Activated CD4-positive, alpha-beta T cell treated with anti-CD3 and anti-CD28 coated beads, Interleukin-2, amount 50 U/mL, for 48 hours (primary cell): ENCODE measurements around the gene ZNF766.
A peak's percentile ranks its signal among the peaks of the same experiment; 100 is the strongest.
"Not testable (repeated sequence)": the region's sequence is repeated elsewhere in the genome, so short reads cannot be mapped to it uniquely, and the experiment has no call there.

Experiments used
- DNase-seq, 2 experiments: peaks; one replicate each; pipeline ENCODE4 v3.0.0-alpha.2; 2020

Gene ZNF766

DNA sequence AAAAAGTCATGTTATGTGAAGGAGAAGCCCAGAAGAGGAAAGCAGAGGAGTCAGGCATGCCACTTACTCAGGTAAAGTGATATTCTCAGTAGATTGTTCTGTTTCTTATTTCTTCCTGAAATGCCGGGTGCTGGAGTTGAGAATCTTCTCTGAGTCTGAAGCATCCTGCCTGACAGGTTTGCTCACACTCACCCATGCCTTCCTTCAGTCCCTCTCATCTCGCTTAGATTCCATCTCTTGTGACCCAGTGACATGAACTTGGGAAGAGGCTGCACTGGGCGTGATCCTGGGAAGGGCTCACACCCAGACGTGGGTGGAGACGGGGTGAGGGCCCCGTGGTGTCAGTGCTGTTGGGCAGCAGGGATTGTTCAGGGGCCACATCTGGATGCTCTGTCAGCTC is 8.1 kb downstream of the ZNF766 start:
- no peak for DNase-seq

DNA sequence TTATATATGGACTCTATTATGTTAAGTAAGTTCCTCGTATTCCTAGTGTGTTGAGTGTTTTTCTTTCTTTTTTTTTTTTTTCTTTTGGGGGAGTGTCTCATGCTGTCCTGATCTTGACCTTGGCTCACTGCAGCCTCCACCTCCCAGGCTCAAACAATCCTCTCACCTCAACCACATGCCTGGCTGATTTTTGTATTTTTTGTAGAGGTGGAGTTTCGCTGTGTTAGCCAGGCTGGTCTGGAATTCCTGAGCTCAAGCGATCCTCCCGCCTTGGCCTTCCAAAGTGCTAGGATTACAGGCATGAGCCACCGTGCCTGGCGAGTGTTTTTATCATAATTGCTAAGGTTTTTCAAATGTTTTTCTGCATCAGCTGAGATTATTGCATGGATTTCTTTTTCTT is 16.9 kb downstream of the ZNF766 start:
- DNase-seq = no peak

DNA sequence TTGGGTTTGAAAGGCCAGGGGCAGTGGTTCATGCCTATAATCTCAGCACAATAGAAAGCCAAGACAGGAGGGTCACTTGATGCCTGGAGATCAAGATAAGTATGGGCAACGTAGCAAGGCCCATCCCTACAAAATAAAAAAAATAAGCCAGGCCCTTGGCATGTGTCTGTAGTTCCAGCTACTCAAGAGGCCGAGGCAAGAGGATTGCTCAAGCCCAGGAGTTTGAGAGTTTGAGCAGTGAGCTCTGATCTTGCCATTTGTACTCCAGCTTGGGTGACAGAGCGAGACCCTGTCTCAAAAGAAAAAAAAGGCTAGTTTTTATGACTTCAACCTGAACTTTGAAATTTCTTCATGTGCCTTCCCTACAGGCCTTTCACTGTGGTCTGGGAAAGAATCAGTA is 22.4 kb downstream of the ZNF766 start:
- no peak for DNase-seq

DNA sequence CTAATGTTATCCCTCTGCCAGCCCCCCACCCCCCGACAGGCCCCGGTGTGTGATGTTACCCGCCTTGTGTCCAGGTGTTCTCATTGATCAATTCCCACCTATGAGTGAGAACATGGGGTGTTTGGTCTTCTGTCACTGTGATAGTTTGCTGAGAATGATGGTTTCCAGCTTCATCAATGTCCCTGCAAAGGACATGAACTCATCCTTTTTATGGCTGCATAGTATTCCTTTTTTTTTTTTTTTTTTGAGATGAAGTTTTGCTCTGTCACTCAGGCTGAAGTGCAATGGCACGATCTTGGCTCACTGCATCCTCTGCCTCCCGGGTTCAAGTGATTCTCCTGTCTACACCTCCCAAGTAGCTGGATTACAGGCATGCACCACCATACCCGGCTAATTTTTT is 23.6 kb downstream of the ZNF766 start:
- DNase-seq = not testable (repeated sequence)

DNA sequence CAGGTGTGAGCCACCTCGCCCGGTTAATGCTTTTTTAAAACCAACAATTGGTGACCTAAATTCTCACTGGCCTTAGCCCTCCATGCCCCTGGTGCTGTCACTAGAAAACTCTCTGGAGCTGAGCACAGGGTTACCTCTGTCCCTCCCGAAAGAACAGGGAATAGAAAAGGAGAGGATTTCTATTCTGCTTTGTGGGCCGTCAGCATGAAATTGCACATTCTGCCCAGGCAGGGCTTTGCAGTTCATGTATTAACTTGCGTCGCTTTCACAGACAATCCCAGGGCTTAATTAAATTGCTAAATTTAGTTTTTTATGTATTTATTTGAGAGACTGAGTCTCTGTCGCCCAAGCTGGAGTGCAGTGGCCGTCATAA is 27.0 kb downstream of the ZNF766 start:
- DNase-seq = no peak

DNA sequence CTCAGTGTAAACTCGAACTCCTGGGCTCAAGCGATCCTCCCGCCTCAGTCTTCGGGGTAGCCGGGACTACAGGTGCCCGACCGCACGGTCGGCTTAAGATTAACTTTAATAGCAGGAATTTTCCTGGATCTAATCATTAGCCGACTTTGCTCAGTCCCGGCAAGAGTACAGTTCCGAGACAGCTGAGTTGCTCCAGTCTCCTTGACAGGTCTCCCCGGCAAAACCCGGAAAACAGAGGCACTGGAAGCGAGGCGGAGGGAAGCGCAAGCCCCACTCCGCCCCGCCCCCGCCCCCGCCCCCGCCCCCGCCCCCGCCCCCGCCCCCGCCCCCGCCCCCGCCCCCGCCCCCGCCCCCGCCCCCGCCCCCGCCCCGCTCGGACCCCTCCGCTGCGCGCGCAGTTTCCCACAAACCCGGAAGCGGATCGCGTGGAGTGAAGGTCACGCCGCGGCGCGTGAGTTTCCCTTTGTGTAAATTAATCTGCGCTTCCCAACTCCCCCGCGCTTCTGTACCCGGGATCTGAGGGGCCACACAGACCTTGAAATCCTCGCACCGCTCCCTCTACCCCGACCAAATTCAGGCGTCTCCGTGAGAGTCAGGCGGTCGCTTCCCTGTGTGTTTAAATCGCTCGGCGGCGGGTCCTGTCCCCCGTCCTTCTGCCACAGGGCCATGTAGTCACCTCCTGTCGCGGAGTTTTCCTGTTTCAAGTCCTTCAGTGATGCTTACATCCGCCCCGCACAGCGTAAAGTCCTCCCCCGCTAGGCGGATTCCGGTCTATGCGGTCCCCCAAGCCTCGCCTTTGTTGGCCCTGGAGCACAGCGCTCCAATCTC is 27.6 kb downstream of the ZNF766 start, which contains the start of gene ZNF480:
ZNF480 (plus strand) TSS at position 397 of the 828 bp plus-strand sequence. CDS start 3,244 bp downstream, outside the sequence.
- DNase-seq = peak; percentile 63 to 67

DNA sequence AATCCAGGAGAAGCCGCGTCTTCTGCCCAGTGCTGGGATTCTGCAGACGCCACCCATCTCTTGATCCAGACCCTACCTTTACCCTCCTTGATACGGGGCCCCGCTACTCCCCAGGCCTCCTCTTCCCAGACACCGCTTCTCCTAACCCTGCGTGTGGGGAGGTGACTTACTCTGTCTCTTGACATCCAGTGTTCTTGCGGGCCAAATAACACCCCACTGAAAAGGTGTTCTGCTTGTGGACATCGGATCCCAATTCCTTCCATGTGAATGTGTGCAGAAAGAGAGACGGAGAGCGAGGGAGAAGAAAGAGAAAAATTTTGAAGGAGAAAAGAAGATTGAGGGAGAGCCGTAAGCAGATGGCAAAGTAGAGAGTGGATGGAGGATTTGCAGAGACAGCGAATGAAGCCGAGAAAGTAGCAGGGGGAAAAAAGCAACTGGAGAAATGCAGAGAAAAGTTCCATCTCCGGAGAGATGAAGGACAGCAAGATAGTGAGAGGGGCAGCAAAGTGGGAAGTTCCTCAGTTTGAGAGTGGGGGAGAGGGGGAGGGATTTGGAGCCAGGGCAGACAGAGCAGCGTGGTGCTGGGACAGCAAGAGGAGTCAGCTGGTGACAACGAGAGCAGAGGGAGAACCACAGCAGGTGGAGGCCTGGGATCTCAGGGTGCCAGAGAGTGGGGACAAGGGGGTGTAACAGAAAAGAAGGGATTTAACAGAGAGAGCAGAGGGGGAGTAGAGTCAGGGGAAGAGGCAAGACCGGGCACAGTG is 28.4 kb downstream of the ZNF766 start:
- DNase-seq = no peak

DNA sequence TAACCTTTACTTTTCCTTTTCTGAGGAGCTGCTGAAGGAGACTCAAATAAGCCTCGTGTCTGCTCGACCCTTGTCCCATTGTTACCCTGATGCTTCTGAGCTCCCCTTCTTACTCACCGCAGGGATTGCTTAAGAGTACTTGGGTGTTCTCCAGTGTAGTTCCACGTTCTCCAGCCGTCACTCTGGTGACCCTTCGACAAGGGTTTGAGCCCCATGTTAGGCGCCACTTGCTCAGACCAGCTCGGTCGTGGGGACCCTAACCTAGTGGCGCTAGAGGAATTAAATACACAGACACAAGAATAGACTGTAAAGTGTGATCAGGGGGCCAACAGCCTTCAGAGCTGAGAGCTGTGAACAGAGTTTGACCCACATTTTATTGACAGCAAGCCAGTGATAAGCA is 37.9 kb downstream of the ZNF766 start:
- DNase-seq = peak in 1 of 2 experiments; percentile 15

DNA sequence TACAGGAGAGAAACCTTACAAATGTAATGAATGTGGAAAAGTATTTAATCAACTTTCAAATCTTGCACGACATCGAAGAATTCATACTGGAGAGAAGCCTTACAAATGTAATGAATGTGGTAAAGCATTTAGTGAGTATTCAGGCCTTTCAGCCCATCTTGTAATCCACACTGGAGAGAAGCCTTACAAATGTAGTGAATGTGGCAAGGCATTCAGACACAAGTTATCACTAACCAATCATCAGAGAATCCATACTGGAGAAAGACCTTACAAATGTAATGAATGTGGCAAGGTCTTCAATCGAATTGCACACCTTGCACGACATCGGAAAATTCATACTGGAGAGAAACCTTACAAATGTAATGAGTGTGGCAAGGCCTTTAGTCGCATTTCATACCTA is 53.0 kb downstream of the ZNF766 start:
- DNase-seq = no peak

DNA sequence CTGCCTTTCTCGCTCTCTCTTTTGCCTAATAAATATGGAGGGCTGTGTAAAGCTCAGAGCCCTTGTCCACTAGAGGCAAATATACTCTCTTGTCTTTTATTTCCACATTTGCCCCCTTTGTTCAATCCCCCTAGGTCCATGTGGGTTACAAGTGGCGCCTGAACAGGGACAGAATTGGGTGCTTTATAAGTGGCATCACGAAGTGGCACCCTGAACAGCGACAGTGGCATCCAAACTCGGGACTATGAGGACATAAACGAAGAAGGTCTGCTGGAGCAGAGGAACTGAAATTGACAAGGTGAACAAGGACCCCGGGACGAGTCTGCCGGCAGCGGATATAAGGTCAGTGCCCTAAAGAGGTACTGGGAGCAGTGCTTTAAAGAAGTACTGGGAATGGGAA is 62.4 kb downstream of the ZNF766 start:
- DNase-seq = no peak

DNA sequence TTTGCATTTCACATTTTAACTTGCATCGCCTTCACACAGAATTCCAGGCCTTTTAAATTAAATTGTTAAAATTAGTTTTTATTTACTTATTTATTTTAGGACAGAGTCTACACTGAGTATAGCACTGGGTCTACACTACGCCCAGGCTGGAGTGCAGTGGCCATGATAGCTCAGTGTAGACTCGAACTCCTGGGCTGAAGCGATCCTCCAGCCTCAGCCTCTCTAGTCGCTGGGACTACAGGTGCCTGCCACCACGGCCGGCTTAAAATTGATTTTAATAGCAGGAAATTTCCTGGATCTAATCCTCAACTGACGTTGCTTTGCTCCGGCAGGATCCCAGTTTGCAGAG is 66.4 kb downstream of the ZNF766 start:
- no peak for DNase-seq

DNA sequence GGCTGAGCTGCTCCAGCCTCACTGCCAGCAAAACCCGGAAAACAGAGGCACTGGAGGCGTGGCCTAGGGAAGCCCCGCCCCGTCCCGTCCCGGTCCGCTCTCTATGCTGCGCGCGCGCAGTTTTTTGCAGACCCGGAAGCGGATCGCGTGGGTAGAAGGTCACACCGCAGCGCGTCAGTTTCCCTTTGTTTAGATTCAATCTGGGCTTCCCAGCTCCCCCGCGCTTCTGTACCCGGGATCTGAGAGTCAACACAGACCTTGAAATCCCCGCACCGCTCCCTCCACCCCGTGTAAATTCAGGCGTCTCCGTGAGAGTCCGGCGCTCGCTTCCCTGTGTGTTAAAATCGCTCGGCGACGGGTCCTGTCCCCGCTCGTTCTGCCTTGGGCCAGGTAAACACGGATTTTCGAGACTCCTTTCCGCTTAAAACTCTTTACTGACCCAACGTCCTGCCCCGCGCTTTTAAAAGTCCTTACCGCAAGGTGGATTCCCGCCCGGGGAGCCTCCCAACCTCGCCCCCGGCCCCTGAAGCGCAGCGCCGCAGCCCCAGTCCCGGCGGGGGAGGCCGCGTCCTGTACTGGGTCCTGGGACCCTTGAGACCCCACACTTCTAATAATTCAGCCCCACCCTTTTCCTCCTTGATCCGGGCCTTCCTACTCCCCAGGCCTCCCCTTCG is 66.9 kb downstream of the ZNF766 start, which contains the start of gene ZNF610:
ZNF610 (plus strand) TSS at position 127 of the 674 bp plus-strand sequence. CDS start 12,930 bp downstream, outside the sequence.
- peak; percentile 91 to 92 for DNase-seq

DNA sequence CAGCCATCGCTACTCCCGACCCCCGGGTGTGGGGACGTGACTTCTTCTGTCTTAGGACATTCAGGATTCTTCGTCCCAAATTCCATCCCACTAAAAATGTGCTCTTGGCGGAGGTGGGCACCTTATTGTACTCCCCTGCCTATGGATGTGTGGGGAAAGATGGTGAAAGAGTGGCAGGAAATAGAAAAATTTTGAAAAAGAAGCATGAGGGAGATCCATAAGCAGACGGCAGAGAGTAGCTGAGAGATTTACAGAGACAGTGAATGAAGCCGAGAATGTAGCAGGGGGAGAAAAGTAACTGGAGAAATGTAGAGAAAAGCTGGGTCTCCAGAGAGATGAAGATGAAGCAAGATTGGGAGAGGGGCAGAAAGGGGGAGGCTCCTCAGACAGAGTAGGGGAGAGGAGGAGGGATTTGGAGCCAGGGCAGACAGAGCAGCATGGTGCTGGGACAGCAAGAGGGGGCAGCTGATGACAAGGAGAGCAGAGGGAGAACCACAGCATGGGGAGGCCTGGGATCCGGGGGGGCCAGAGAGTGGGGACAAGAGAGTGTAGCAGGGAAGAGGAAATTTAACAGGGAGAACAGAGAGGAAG is 67.5 kb downstream of the ZNF766 start:
- DNase-seq = no peak

DNA sequence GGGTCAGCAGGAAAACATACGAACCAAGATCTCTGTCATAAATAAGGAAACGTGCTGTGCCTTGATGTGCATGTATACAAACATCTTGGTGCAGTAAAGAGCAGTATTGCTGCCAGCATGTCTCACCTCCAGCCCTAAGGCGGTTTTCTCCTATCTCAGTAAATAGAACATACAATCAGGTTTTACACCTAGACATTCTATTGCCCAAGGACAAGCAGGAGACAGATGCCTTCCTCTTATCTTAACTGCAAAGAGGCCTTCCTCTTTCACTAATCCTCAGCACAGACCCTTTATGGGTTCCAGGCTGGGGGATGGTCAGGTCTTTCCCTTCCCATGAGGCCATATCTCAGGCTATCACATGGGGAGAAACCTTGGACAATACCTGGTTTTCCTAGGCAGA is 69.6 kb downstream of the ZNF766 start:
- DNase-seq = not testable (repeated sequence)

DNA sequence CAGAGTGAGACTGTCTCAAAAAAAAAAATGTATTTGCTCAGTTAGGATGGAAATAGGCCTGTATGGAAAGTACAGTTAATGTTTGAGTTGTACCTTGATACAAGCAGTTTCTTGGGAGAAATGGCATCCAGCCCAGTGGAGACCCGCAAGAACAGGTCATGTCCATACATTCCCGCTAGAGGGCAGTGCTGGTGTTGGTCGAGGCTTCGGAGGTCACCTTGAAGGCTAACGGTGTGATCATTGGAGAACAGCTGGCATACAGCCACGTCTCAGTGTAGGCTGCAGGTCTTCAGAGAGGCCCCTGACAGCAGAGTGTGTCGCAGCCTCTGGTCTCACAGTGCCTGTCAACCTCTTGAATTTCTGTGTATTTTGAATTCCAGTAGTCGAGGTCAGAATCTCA is 74.2 kb downstream of the ZNF766 start:
- DNase-seq = peak; percentile 49 to 60

DNA sequence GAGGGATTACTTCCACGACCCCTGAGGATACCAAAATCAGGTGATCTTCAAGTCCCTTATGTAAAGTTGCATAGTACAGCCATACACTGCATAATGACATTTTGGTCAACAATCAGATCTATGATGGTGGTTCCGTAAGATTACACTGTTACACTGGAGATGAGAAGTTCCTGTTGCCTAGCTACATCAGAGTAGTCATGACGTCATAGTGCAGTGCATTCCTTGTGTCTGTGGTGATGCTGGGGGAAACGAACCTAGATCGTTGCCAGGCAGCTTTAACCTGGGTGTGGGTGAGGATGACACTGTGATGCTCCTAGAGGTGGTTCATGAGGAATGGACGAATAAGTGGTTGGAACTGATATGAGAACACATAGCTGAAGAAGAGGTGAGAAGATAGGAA is 75.8 kb downstream of the ZNF766 start:
- no peak for DNase-seq
